Duodenal mucosa (tissue), 2 donors: ENCODE measurements around the gene FAM81B.
"Not testable (repeated sequence)": the region's sequence is repeated elsewhere in the genome, so short reads cannot be mapped to it uniquely, and the experiment has no call there.

Source experiments
- H3K27ac ChIP-seq: one replicate; pipeline ENCODE4 v1.7.0; 2013; ENCODE audit warnings: low read depth, low read length
- H3K27me3 ChIP-seq, 2 donors: one replicate each; pipeline ENCODE4 v1.7.0; 2013; ENCODE audit warnings: low read length in 2 of 2, control low read depth in 1 of 2; ENCODE audit not compliant: insufficient read depth in 2 of 2, control insufficient read depth in 1 of 2
- H3K36me3 ChIP-seq, 2 donors: one replicate each; pipeline ENCODE4 v1.7.0; 2013; ENCODE audit warnings: low read length in 2 of 2, control low read depth in 1 of 2; ENCODE audit not compliant: insufficient read depth in 2 of 2, control insufficient read depth in 1 of 2
- H3K4me1 ChIP-seq, 2 donors: one replicate each; pipeline ENCODE4 v1.7.0; 2013; ENCODE audit warnings: low read length in 2 of 2, control low read depth in 1 of 2; ENCODE audit not compliant: insufficient read depth in 2 of 2, control insufficient read depth in 1 of 2
- H3K4me3 ChIP-seq, 2 donors: one replicate each; pipeline ENCODE4 v1.7.0; 2013; ENCODE audit warnings: low read length in 2 of 2, low read depth in 1 of 2
- H3K9ac ChIP-seq, 2 donors: one replicate each; pipeline ENCODE4 v1.7.0; 2013; ENCODE audit warnings: low read length in 2 of 2, low read depth in 1 of 2
- H3K9me3 ChIP-seq, 2 donors: one replicate each; pipeline ENCODE4 v1.7.0; 2013; ENCODE audit warnings: low read length in 2 of 2, control low read depth in 1 of 2; ENCODE audit not compliant: control insufficient read depth in 1 of 2

Gene FAM81B

GRCh38 chr5:95374061-95374460, 17.1 kb upstream of the FAM81B start:
- Histone ChIP-seq H3K4me3 (no peak overlapping the region), H3K4me1 (no peaks in the 10 kb centered on the region), H3K36me3 (no peaks in the 10 kb centered on the region), H3K27ac (no peak overlapping the region), H3K27me3 (no peaks in the 10 kb centered on the region), H3K9ac (no peak overlapping the region), H3K9me3 (no peaks in the 10 kb centered on the region)

DNA sequence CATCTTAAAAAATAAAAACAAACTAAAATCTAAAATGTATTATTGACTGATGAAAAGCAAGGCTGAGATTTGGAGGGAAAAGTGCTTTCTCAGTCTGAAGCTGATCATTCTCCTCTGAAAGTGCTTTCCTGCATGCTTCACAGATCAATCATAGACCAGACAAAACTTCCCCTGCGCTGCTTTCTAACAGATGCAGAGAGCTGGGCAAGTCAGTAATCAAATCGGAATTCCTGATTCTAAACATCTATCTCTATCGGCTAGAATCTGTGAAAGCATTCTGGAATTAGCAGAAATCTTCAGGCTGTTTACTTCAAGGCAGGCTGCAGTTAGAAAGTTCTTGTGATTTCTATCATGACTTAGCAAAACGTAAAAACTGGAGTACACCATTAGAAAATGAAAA, 15.6 kb upstream of the FAM81B start:
- Histone ChIP-seq H3K36me3 (no peaks in the 10 kb centered on the region), H3K9me3 (no peaks in the 10 kb centered on the region), H3K27ac (no peak overlapping the region), H3K27me3 (no peaks in the 10 kb centered on the region), H3K9ac (no peak overlapping the region), H3K4me3 (no peak overlapping the region), H3K4me1 (no peaks in the 10 kb centered on the region)

- Histone ChIP-seq H3K9me3 (no peaks in the 10 kb centered on the region), H3K4me1 (no peaks in the 10 kb centered on the region)
Observed at GRCh38 chr5:95379133-95379532, 12.0 kb upstream of the FAM81B start.

GRCh38 chr5:95380103-95380628, 11.0 kb upstream of the FAM81B start:
- H3K27ac ChIP-seq = no peak overlapping the region
- no peaks in the 10 kb centered on the region for H3K27me3 ChIP-seq
- H3K4me1 ChIP-seq = no peaks in the 10 kb centered on the region
- no peak overlapping the region for H3K9ac ChIP-seq
- H3K4me3 ChIP-seq = no peak overlapping the region
- no peaks in the 10 kb centered on the region for H3K9me3 ChIP-seq
- H3K36me3 ChIP-seq = no peaks in the 10 kb centered on the region

More at GRCh38 chr5:95379133-95379532, 12.0 kb upstream of the FAM81B start:
- Histone ChIP-seq H3K36me3 (no peaks in the 10 kb centered on the region), H3K27me3 (no peaks in the 10 kb centered on the region), H3K4me3 (no peak overlapping the region), H3K9ac (no peak overlapping the region), H3K27ac (no peak overlapping the region)

DNA sequence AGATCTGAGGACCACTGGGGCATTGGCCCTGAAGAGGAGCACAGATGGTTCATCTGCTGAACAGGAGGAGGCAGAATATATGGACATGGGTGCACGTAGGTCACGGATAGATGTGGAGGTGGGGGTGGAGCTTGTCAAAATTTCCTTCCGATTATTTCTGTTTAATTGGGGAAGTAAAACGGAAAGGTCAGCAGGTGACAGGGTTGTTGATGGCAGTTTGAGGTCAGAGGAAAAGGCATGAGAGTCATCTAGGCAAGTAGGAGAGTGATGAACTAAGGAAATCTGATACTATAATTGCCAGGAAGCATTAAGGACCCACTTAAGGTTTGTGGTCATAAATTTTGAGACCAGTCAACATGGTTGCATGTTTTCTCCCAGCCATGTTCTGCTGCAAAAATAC, 8.4 kb upstream of the FAM81B start:
- Histone ChIP-seq H3K27ac (no peak overlapping the region), H3K9me3 (no peaks in the 10 kb centered on the region), H3K9ac (no peak overlapping the region), H3K27me3 (no peaks in the 10 kb centered on the region), H3K4me3 (no peak overlapping the region), H3K36me3 (no peaks in the 10 kb centered on the region), H3K4me1 (no peaks in the 10 kb centered on the region)

- Histone ChIP-seq H3K27ac (no peak overlapping the region), H3K27me3 (no peaks in the 10 kb centered on the region), H3K4me3 (no peak overlapping the region), H3K9ac (no peak overlapping the region), H3K4me1 (no peaks in the 10 kb centered on the region), H3K36me3 (no peaks in the 10 kb centered on the region), H3K9me3 (no peaks in the 10 kb centered on the region)
Observed at GRCh38 chr5:95384485-95385213, 6.5 kb upstream of the FAM81B start.

DNA sequence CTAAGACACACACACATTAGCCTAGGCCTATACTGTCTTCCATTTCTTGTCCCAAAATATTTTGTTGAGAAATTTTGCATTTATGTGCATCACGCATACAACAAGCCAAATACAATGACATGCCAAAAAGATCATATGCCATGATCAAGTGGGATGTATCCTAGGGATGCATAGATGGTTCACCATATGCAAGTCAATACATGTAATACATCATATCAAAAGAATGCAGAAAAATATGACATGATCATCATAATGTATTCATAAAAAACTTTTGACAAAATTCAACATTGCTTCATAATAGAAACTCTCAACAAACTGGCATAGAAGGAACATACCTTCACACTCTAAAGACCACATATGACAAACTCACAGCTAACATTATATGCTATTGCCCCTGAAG, 5.8 kb upstream of the FAM81B start:
- no peaks in the 10 kb centered on the region for H3K36me3 ChIP-seq
- H3K9me3 ChIP-seq = no peaks in the 10 kb centered on the region
- H3K27me3 ChIP-seq = no peaks in the 10 kb centered on the region
- H3K4me3 ChIP-seq = no peak overlapping the region
- no peaks in the 10 kb centered on the region for H3K4me1 ChIP-seq
- no peak overlapping the region for H3K9ac ChIP-seq
- H3K27ac ChIP-seq = no peak overlapping the region

DNA sequence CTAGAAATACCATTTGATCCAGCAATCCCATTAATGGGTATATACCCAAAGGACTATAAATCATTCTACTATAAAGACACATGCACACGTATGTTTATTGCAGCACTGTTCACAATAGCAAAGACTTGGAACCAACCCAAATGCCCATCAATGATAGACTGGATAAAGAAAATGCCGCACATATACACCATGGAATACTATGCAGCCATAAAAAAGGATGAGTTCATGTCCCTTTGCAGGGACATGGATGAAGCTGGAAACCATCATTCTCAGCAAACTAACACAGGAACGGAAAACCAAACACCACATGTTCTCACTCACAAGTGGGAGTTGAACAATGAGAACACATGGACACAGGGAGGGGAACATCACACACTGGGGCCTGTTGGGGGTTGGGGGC, 799 bp downstream of the FAM81B start:
- not testable (repeated sequence) for H3K36me3 ChIP-seq

DNA sequence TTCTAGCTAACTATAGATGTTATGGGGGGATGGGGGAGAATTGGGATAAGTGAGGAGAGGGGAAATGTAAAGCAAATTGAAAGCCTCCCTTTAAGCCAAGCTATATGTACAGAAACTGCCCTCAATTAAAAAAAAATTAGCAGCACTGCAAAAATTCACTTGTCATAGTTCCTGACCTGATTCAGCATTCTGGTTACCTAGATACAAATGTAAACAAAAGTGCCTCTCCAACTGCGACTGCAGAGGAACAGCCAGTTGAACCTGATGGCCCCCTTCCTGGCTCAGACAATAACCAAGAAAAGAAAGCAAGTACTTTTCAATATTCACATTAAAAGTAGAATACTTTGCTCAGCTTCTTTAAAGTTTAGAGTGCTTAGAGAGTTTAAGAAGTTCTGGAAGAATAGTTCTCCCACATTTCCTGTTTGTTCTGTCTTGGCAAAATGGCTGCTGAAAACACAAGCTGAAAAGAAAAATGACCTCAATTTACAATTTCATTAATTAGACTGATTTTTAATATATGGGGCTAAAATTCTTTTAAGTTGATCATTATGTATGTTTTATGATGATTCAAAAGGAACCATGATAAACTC, 1.5 kb downstream of the FAM81B start:
- H3K36me3 ChIP-seq = no peaks in the 10 kb centered on the region
- no peaks in the 10 kb centered on the region for H3K4me1 ChIP-seq
- H3K27me3 ChIP-seq = no peaks in the 10 kb centered on the region
- no peak overlapping the region for H3K27ac ChIP-seq
- H3K9ac ChIP-seq = no peak overlapping the region
- no peak overlapping the region for H3K4me3 ChIP-seq
- H3K9me3 ChIP-seq = no peaks in the 10 kb centered on the region

More for the DNA sequence above, 799 bp downstream of the FAM81B start:
- H3K27ac ChIP-seq, H3K9me3 ChIP-seq, H3K27me3 ChIP-seq, H3K9ac ChIP-seq, H3K4me1 ChIP-seq, H3K4me3 ChIP-seq: not testable (repeated sequence)

- Histone ChIP-seq H3K4me1 (no peaks in the 10 kb centered on the region), H3K9ac (no peak overlapping the region), H3K36me3 (no peaks in the 10 kb centered on the region), H3K27ac (no peak overlapping the region), H3K9me3 (no peaks in the 10 kb centered on the region), H3K27me3 (no peaks in the 10 kb centered on the region), H3K4me3 (no peak overlapping the region)
Observed at GRCh38 chr5:95393279-95393678, 2.1 kb downstream of the FAM81B start.
